HEK293 (cell line): ENCODE results near the gene NARS2.

Experiments
- CTCF ChIA-PET: fragments of 350-600 bp; formaldehyde crosslinking; extraction: SDS; loops from one replicate; lab custom pipeline; 2021; ENCODE audit warnings: antibody characterized with exemption; lab: Yijun Ruan, JAX
- POLR2A ChIA-PET: fragments of 300-600 bp; formaldehyde crosslinking; extraction: SDS; loops from one replicate; lab custom pipeline; 2020; ENCODE audit warnings: antibody characterized with exemption, inconsistent platforms; lab: Yijun Ruan, JAX
- H3K27ac ChIP-seq: fragments of 200-500 bp; sonication (Bioruptor generic); 2 replicates; pipeline ENCODE4 v1.5.1; 2014; ENCODE audit warnings: low read depth, low read length, control low read depth, inconsistent platforms; ENCODE audit errors: extremely low read depth
- H3K36me3 ChIP-seq, 2 experiments: fragments of 200-500 bp in 1 of 2; sonication (Bioruptor generic) in 1 of 2; 1 replicate in 1 of 2; 2 replicates in 1 of 2; pipeline ENCODE4 v1.5.1; 2014 to 2017; ENCODE audit warnings: inconsistent platforms in 2 of 2, low read length in 2 of 2; ENCODE audit not compliant: control insufficient read depth in 2 of 2, insufficient read depth in 1 of 2
- H3K4me1 ChIP-seq: fragments of 200-500 bp; sonication (Bioruptor generic); 2 replicates; pipeline ENCODE4 v1.5.1; 2014; ENCODE audit warnings: mild to moderate bottlenecking, low read length, inconsistent platforms; ENCODE audit not compliant: control insufficient read depth, insufficient read depth
- H3K4me3 ChIP-seq: 2 replicates; pipeline ENCODE4 v1.5.1; 2011; ENCODE audit warnings: low read depth, mild to moderate bottlenecking, control low read depth, low read length, moderate library complexity
- H3K9me3 ChIP-seq: fragments of 200-500 bp; sonication (Bioruptor generic); 2 replicates; pipeline ENCODE4 v1.5.1; 2014; ENCODE audit warnings: low read depth, low read length, inconsistent platforms; ENCODE audit not compliant: control insufficient read depth, insufficient read depth
- ATF2 ChIP-seq: fragments of 450-650 bp; formaldehyde crosslinking; IDR thresholded peaks from 2 replicates; pipeline ENCODE4 v1.5.1; 2016; ENCODE audit warnings: missing biosample characterization, missing genetic modification characterization, low read depth
- BCL6B ChIP-seq: fragments of 450-650 bp; formaldehyde crosslinking; IDR thresholded peaks from 2 replicates; pipeline ENCODE4 v1.5.1; 2017; ENCODE audit warnings: missing biosample characterization, missing genetic modification characterization
- EGR2 ChIP-seq: fragments of 450-650 bp; formaldehyde crosslinking; IDR thresholded peaks from 2 replicates; pipeline ENCODE4 v1.5.1; 2016; ENCODE audit warnings: low read depth, missing biosample characterization, missing genetic modification characterization
- FEZF1 ChIP-seq: fragments of 450-650 bp; formaldehyde crosslinking; IDR thresholded peaks from 2 replicates; pipeline ENCODE4 v1.5.1; 2016; ENCODE audit warnings: missing biosample characterization, missing genetic modification characterization
- GLIS1 ChIP-seq: fragments of 450-650 bp; formaldehyde crosslinking; IDR thresholded peaks from 2 replicates; pipeline ENCODE4 v1.5.1; 2016; ENCODE audit warnings: missing biosample characterization, missing genetic modification characterization
- HOXD13 ChIP-seq: sonication (generic); formaldehyde crosslinking; IDR thresholded peaks from 2 replicates; pipeline ENCODE4 v1.8.0; 2022; ENCODE audit warnings: missing genetic modification reagents, borderline replicate concordance
- KLF7 ChIP-seq: fragments of 450-650 bp; formaldehyde crosslinking; IDR thresholded peaks from 2 replicates; pipeline ENCODE4 v1.5.1; 2016; ENCODE audit warnings: missing biosample characterization, missing genetic modification characterization, borderline replicate concordance
- ZBTB17 ChIP-seq: fragments of 450-650 bp; formaldehyde crosslinking; IDR thresholded peaks from 2 replicates; pipeline ENCODE4 v1.5.1; 2016; ENCODE audit warnings: missing biosample characterization, missing genetic modification characterization
- ZFP69B ChIP-seq: fragments of 450-650 bp; formaldehyde crosslinking; IDR thresholded peaks from 2 replicates; pipeline ENCODE4 v1.5.1; 2016; ENCODE audit warnings: missing biosample characterization, missing genetic modification characterization
- ZNF132 ChIP-seq: fragments of 450-650 bp; formaldehyde crosslinking; IDR thresholded peaks from 2 replicates; pipeline ENCODE4 v1.5.1; 2017; ENCODE audit warnings: missing biosample characterization, missing genetic modification characterization, borderline replicate concordance
- ZNF280D ChIP-seq: fragments of 450-650 bp; formaldehyde crosslinking; IDR thresholded peaks from 2 replicates; pipeline ENCODE4 v1.5.1; 2016; ENCODE audit warnings: missing biosample characterization, missing genetic modification characterization
- ZNF398 ChIP-seq: fragments of 450-650 bp; formaldehyde crosslinking; IDR thresholded peaks from 2 replicates; pipeline ENCODE4 v1.5.1; 2017; ENCODE audit warnings: missing biosample characterization, missing genetic modification characterization
- ZNF423 ChIP-seq: fragments of 450-650 bp; formaldehyde crosslinking; IDR thresholded peaks from 2 replicates; pipeline ENCODE4 v1.5.1; 2016; ENCODE audit warnings: missing biosample characterization, missing genetic modification characterization
- ZNF426 ChIP-seq: fragments of 450-650 bp; formaldehyde crosslinking; IDR thresholded peaks from 2 replicates; pipeline ENCODE4 v1.5.1; 2017; ENCODE audit warnings: missing biosample characterization, missing genetic modification characterization, mild to moderate bottlenecking, inconsistent platforms, moderate library complexity
- ZNF48 ChIP-seq: fragments of 450-650 bp; formaldehyde crosslinking; IDR thresholded peaks from 2 replicates; pipeline ENCODE4 v1.5.1; 2016; ENCODE audit warnings: missing biosample characterization, missing genetic modification characterization
- ZNF488 ChIP-seq: fragments of 450-650 bp; formaldehyde crosslinking; IDR thresholded peaks from 2 replicates; pipeline ENCODE4 v1.5.1; 2016; ENCODE audit warnings: missing biosample characterization, missing genetic modification characterization
- ZNF501 ChIP-seq: fragments of 450-650 bp; formaldehyde crosslinking; IDR thresholded peaks from 2 replicates; pipeline ENCODE4 v1.5.1; 2016; ENCODE audit warnings: missing biosample characterization, missing genetic modification characterization
- ZNF571 ChIP-seq: fragments of 450-650 bp; formaldehyde crosslinking; IDR thresholded peaks from 2 replicates; pipeline ENCODE4 v1.5.0; 2017; ENCODE audit warnings: missing biosample characterization, missing genetic modification characterization
- ZSCAN5A ChIP-seq: fragments of 450-650 bp; formaldehyde crosslinking; IDR thresholded peaks from 2 replicates; pipeline ENCODE4 v1.5.1; 2016; ENCODE audit warnings: missing biosample characterization, missing genetic modification characterization
- TF ChIP-seq, protein P1 (sequence below): fragments of 450-650 bp; formaldehyde crosslinking; IDR thresholded peaks from 2 replicates; pipeline ENCODE4 v1.5.1; 2016; ENCODE audit warnings: missing biosample characterization, missing genetic modification characterization

NARS2 gene

GRCh38 chr11:78470861-78471442, 103.7 kb downstream of the NARS2 start:
- no peak overlapping the region for H3K4me3 ChIP-seq
- TF ChIP-seq ZNF48 (tag by site-specific recombination) (no peak), ZNF423 (tag by site-specific recombination) (no peak), EGR2 (tag by site-specific recombination) (no peak), FEZF1 (no peak), GLIS1 (tag by site-specific recombination) (no peak), ZFP69B (tag by site-specific recombination) (no peak), ZNF488 (tag by site-specific recombination) (no peak), ZNF426 (tag by site-specific recombination) (no peak)
- TF ChIP-seq, all 188 proteins: peak for 0
- Histone ChIP-seq H3K4me1 (no peaks in the 10 kb centered on the region), H3K27ac (no peak overlapping the region), H3K36me3 (peaks cover 0 to 7% of the 10 kb centered on the region in 2 experiments; a peak in 1 of 3 replicates), H3K9me3 (no peaks in the 10 kb centered on the region)
- CTCF ChIA-PET, result no interaction called here
- POLR2A ChIA-PET, result interaction anchor here (0.6 kb wide), 1 partner anchor 372 kb away, joined by 3 read pairs; no protein-coding TSS in a partner anchor

DNA sequence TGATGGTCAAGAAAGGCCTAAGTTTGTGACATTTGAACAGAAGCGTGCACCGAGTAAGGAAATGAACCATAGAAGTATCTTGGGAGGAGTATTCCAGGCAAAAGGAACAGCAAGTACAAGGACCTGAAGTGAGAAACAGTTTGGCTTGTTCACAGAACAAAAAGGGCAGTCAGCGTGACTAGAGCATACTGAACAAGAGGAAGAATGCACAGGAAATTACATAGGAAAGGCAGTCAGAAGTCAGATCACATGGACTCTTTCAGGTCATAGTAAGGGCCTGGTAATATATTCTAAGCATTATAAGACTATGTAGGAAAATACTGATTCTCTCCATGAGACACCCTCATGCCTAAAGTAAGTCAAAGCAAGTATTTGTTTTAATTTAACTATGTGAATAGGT, 104.8 kb downstream of the NARS2 start:
- POLR2A ChIA-PET, result no interaction called here
- H3K27ac ChIP-seq, result no peak overlapping the region
- H3K4me3 ChIP-seq, result no peak overlapping the region
- peaks cover 0 to 15% of the 10 kb centered on the region in 2 experiments; a peak in 1 of 3 replicates for H3K36me3 ChIP-seq
- CTCF ChIA-PET, result no interaction called here
- no peaks in the 10 kb centered on the region for H3K4me1 ChIP-seq
- H3K9me3 ChIP-seq, result no peaks in the 10 kb centered on the region
- TF ChIP-seq ZNF132 (tag by site-specific recombination) (no peak), ZNF398 (tag by site-specific recombination) (no peak), ZNF280D (tag by site-specific recombination) (no peak), HOXD13 (no peak), ZNF571 (no peak), ATF2 (tag by site-specific recombination) (no peak), KLF7 (no peak), ZSCAN5A (tag by site-specific recombination) (no peak), BCL6B (tag by site-specific recombination) (no peak), ZNF501 (no peak), ZBTB17 (no peak)
- TF ChIP-seq, protein P1, sequence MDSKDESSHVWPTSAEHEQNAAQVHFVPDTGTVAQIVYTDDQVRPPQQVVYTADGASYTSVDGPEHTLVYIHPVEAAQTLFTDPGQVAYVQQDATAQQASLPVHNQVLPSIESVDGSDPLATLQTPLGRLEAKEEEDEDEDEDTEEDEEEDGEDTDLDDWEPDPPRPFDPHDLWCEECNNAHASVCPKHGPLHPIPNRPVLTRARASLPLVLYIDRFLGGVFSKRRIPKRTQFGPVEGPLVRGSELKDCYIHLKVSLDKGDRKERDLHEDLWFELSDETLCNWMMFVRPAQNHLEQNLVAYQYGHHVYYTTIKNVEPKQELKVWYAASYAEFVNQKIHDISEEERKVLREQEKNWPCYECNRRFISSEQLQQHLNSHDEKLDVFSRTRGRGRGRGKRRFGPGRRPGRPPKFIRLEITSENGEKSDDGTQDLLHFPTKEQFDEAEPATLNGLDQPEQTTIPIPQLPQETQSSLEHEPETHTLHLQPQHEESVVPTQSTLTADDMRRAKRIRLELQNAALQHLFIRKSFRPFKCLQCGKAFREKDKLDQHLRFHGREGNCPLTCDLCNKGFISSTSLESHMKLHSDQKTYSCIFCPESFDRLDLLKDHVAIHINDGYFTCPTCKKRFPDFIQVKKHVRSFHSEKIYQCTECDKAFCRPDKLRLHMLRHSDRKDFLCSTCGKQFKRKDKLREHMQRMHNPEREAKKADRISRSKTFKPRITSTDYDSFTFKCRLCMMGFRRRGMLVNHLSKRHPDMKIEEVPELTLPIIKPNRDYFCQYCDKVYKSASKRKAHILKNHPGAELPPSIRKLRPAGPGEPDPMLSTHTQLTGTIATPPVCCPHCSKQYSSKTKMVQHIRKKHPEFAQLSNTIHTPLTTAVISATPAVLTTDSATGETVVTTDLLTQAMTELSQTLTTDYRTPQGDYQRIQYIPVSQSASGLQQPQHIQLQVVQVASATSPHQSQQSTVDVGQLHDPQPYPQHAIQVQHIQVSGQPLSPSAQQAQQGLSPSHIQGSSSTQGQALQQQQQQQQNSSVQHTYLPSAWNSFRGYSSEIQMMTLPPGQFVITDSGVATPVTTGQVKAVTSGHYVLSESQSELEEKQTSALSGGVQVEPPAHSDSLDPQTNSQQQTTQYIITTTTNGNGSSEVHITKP (tag by site-specific recombination), result no peak
